Heart left ventricle (tissue), 13 donors: ENCODE measurements around the gene MT1M.
"Not testable (repeated sequence)": the region's sequence is repeated elsewhere in the genome, so short reads cannot be mapped to it uniquely, and the experiment has no call there.

ENCODE experiments used
- POLR2A ChIP-seq, 2 donors: fragments of 450-650 bp; IDR thresholded peaks; one replicate each; pipeline ENCODE4 v1.6.1; 2017; ENCODE audit warnings: antibody characterized with exemption in 2 of 2, mild to moderate bottlenecking in 2 of 2, moderate library complexity in 2 of 2
- TF ChIP-seq, protein P1 (sequence below), 12 donors: fragments of 200-600 bp; sonication (generic) in 4 of 12; IDR thresholded peaks; one replicate each; pipeline versions ENCODE4 v1.5.0 to v1.8.0; 2018 to 2022; ENCODE audit warnings: antibody characterized with exemption in 12 of 12, mild to moderate bottlenecking in 5 of 12
- donor health status: ischemic (EF 13 %, LVEDD 7.1; RV severe dilation, severe dysfunction).
- donor health status: DM: no; HTN: yes; CAD: no.
- donor health status: DM: no; HTN: no; CAD: no.
- donor health status: ischemic (EF 25% LVEDD 6.9; RV normal size, moderate dysfunction).
- donor health status: ischemic (EF 25% LVEDD 5.7; RV mildly dilated, moderate dysfunction).
- donor health status: ischemic (EF 35%, LVEDD 5.7; RV mildly dilated, moderate dysfunction).
- donor health status: nonischemic (EF 11% LVEDD 7.7; RV severe dilation, severe dysfunction).
- donor health status: DM: yes; HTN: yes; CAD: no.
- donor health status: PGD.
- donor health status: ischemic (EF 29% LVEDD 5.4; RV normal size, mild dysfunction).
- donor health status: nonischemic (EF 23%, LVEDD 6.1; RV moderate dilation, normal function).

DNA sequence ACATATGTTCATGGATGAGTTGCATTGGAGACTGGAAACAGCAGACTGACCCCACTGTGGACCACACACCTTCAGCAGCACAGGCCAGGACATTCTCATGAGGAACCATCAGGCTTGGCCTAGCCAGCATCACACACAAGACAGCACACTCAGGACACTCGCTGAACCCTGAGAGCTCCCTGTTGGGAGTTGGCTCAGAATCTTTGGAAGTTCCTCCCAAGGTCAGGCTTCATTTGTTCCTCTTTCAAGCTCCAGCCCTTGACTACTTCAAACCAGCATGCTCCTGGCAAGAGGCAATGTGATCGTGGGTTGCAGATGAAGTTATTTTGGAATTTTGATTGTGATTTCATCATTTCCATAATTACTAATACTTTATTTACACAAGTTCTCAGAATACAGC lies 39.2 kb downstream of the MT1M start:
- TF ChIP-seq, protein P1, sequence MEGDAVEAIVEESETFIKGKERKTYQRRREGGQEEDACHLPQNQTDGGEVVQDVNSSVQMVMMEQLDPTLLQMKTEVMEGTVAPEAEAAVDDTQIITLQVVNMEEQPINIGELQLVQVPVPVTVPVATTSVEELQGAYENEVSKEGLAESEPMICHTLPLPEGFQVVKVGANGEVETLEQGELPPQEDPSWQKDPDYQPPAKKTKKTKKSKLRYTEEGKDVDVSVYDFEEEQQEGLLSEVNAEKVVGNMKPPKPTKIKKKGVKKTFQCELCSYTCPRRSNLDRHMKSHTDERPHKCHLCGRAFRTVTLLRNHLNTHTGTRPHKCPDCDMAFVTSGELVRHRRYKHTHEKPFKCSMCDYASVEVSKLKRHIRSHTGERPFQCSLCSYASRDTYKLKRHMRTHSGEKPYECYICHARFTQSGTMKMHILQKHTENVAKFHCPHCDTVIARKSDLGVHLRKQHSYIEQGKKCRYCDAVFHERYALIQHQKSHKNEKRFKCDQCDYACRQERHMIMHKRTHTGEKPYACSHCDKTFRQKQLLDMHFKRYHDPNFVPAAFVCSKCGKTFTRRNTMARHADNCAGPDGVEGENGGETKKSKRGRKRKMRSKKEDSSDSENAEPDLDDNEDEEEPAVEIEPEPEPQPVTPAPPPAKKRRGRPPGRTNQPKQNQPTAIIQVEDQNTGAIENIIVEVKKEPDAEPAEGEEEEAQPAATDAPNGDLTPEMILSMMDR (IDR thresholded peaks at IDR 0.05) = not testable (repeated sequence)
- TF ChIP-seq POLR2A (IDR thresholded peaks at IDR 0.05) = not testable (repeated sequence)
